ENCODE data around the gene THEMIS.

DNA sequence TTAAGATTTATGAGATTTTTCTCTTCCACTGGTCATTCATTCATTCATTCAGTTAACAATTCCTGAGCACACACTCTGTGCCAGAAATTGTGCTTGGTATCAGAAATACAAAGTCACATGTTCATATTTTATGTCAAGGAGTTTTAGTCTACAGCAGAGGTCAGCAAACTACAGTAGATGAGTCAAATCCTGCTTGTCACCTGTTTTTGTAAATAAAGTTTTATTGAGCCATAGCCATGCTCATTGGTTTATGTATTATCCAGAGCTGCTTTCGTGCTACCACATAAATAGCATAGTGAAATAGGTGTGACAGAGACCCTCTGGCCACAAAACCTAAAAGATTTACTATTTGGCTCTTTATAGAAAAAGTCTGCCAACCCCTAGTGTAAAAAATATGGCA, 46.8 kb downstream of the THEMIS start:
- TF ChIP-seq ZNF76 (tag by site-specific recombination; IDR thresholded peaks at IDR 0.05; ENCODE audit: borderline replicate concordance, low read depth) (no peak), ZNF138 (tag by site-specific recombination; IDR thresholded peaks at IDR 0.05; ENCODE audit: borderline replicate concordance) (no peak), ZNF571 (tag by site-specific recombination; IDR thresholded peaks at IDR 0.05) (no peak)
